ENCODE data around the gene SHC4. TPM values are rescaled to one million over a fixed set of nuclear protein-coding genes. Genes with fewer than 3 reads are reported as not detected.

Gene SHC4
- polyA plus RNA-seq, 1 donor (not counting 4 experiments of a cell fraction or from before 2014, with no cell fraction given), result 0.94 TPM

GRCh38 chr15:48983300-48983699, 19.6 kb upstream of the SHC4 start:
- no peak overlapping the region for H2AFZ ChIP-seq (ENCODE audit: control insufficient read depth, low read length)
- no peak for FAIRE-seq
- no peak for TF ChIP-seq EZH2 (IDR thresholded peaks at IDR 0.05; ENCODE audit: low read length)
- no peak for TF ChIP-seq CTCF (optimal IDR thresholded peaks at IDR 0.05 in 1 of 3, IDR thresholded peaks at IDR 0.05 in 1 of 3, conservative IDR thresholded peaks at IDR 0.05 in 1 of 3; ENCODE audit: extremely low read depth in 1 of 3, insufficient read depth in 2 of 3, low read length in 3 of 3)
- H3K4me2 ChIP-seq (ENCODE audit: control insufficient read depth, extremely low read depth, insufficient read depth, low read depth, low read length), result no peak overlapping the region
- no peaks in the 10 kb centered on the region for H4K20me1 ChIP-seq (ENCODE audit: control insufficient read depth, extremely low read depth, insufficient read depth, low read length)
- no peaks in the 10 kb centered on the region for H3K36me3 ChIP-seq (ENCODE audit: control insufficient read depth in 2 of 2, extremely low read depth in 1 of 2, insufficient read depth in 2 of 2, low read length in 2 of 2)
- H3K9me3 ChIP-seq (ENCODE audit: control insufficient read depth, low read depth, low read length), result no peaks in the 10 kb centered on the region
- dilution Hi-C loops (cut with MboI; ENCODE audit: extremely low pct_ligation_motif_present, low sequenced_read_pairs), result no loop called here
- no peaks in the 10 kb centered on the region for H3K27me3 ChIP-seq (ENCODE audit: control insufficient read depth, extremely low read depth, insufficient read depth, low read length)
- no peak overlapping the region for H3K4me3 ChIP-seq (ENCODE audit: control insufficient read depth in 2 of 3, extremely low read depth in 1 of 3, insufficient read depth in 2 of 3, low read depth in 1 of 3, low read length in 3 of 3)
- H3K9me1 ChIP-seq (ENCODE audit: control insufficient read depth, extremely low read depth, insufficient read depth, low read length), result no peaks in the 10 kb centered on the region
- no peaks in the 10 kb centered on the region for H3K4me1 ChIP-seq (ENCODE audit: control insufficient read depth, extremely low read depth, insufficient read depth, low read length)
- H3K27ac ChIP-seq (ENCODE audit: control insufficient read depth, insufficient read depth, low read length), result no peak overlapping the region
- DNase-seq (ENCODE audit: low read depth, low spot score), result no peak
- H3K9ac ChIP-seq (ENCODE audit: control insufficient read depth, extremely low read depth, insufficient read depth, low read length), result no peak overlapping the region
- H3K79me2 ChIP-seq (ENCODE audit: control insufficient read depth, insufficient read depth, low read length), result no peaks in the 10 kb centered on the region

GRCh38 chr15:48981941-48982340, 18.2 kb upstream of the SHC4 start:
- Histone ChIP-seq H3K27ac (ENCODE audit: control insufficient read depth, insufficient read depth, low read length) (no peak overlapping the region), H3K4me1 (ENCODE audit: control insufficient read depth, extremely low read depth, insufficient read depth, low read length) (no peaks in the 10 kb centered on the region), H3K79me2 (ENCODE audit: control insufficient read depth, insufficient read depth, low read length) (no peaks in the 10 kb centered on the region), H3K27me3 (ENCODE audit: control insufficient read depth, extremely low read depth, insufficient read depth, low read length) (no peaks in the 10 kb centered on the region), H2AFZ (ENCODE audit: control insufficient read depth, low read length) (no peak overlapping the region), H4K20me1 (ENCODE audit: control insufficient read depth, extremely low read depth, insufficient read depth, low read length) (no peaks in the 10 kb centered on the region), H3K9me3 (ENCODE audit: control insufficient read depth, low read depth, low read length) (no peaks in the 10 kb centered on the region), H3K4me2 (ENCODE audit: control insufficient read depth, extremely low read depth, insufficient read depth, low read depth, low read length) (no peak overlapping the region), H3K9me1 (ENCODE audit: control insufficient read depth, extremely low read depth, insufficient read depth, low read length) (no peaks in the 10 kb centered on the region), H3K9ac (ENCODE audit: control insufficient read depth, extremely low read depth, insufficient read depth, low read length) (no peak overlapping the region), H3K4me3 (ENCODE audit: control insufficient read depth in 2 of 3, extremely low read depth in 1 of 3, insufficient read depth in 2 of 3, low read depth in 1 of 3, low read length in 3 of 3) (no peak overlapping the region), H3K36me3 (ENCODE audit: control insufficient read depth in 2 of 2, extremely low read depth in 1 of 2, insufficient read depth in 2 of 2, low read length in 2 of 2) (no peaks in the 10 kb centered on the region)
- TF ChIP-seq EZH2 (IDR thresholded peaks at IDR 0.05; ENCODE audit: low read length) (no peak), CTCF (optimal IDR thresholded peaks at IDR 0.05 in 1 of 3, IDR thresholded peaks at IDR 0.05 in 1 of 3, conservative IDR thresholded peaks at IDR 0.05 in 1 of 3; ENCODE audit: extremely low read depth in 1 of 3, insufficient read depth in 2 of 3, low read length in 3 of 3) (no peak)
- dilution Hi-C loops (cut with MboI; ENCODE audit: extremely low pct_ligation_motif_present, low sequenced_read_pairs), result no loop called here
- FAIRE-seq (no peak), DNase-seq (ENCODE audit: low read depth, low spot score) (no peak)
